Mucosa of descending colon (tissue), 3 donors: ENCODE measurements around the gene CEP250. TPM values are rescaled to one million over a fixed set of nuclear protein-coding genes. Genes with fewer than 3 reads are reported as not detected.

Experiments
- ATAC-seq: fragments of 200-7000 bp; cut with Tn5 transposase; one replicate; pipeline ENCODE4 v1.9.1; 2020; ENCODE audit warnings: mild to moderate bottlenecking, moderate library complexity
- DNase-seq, 3 donors: peaks; one replicate each; pipeline ENCODE4 v3.0.0-alpha.2; 2020
- H3K36me3 ChIP-seq: fragments of 200-600 bp; one replicate; pipeline ENCODE4 v1.8.0; 2021; ENCODE audit warnings: low read depth, mild to moderate bottlenecking
- H3K4me1 ChIP-seq: fragments of 200-600 bp; one replicate; pipeline ENCODE4 v1.8.0; 2021; ENCODE audit warnings: low read depth, mild to moderate bottlenecking
- H3K4me3 ChIP-seq: fragments of 200-600 bp; one replicate; pipeline ENCODE4 v1.8.0; 2021; ENCODE audit warnings: mild to moderate bottlenecking
- H3K9me3 ChIP-seq: fragments of 200-600 bp; one replicate; pipeline ENCODE4 v1.8.0; 2021; ENCODE audit warnings: mild to moderate bottlenecking
- intact Hi-C, 2 donors: fragments of 100-400 bp; cut with DNase I in 1 of 2; cut with micrococcal nuclease in 1 of 2; formaldehyde crosslinking; loops; one replicate each; pipeline versions ENCODE4 v1.11.0 to v1.11.1; 2022; cut with DNase I, micrococcal nuclease
- total RNA-seq, 3 donors: library from RNA; stranded (reverse); fragmentation: NEBNext Ultra II Directional in 2 of 3; extraction: Animal tissue kit (Norgen Biotek cat#: 25700) in 2 of 3; gene quantifications; one replicate each; pipeline versions ENCODE4 v1.2.1 to v1.2.4, GENCODE V29; 2021 to 2023
- TF ChIP-seq, protein P1 (sequence below): fragments of 200-600 bp; IDR thresholded peaks from one replicate; pipeline ENCODE4 v1.8.0; 2022; ENCODE audit warnings: antibody characterized with exemption, mild to moderate bottlenecking
- donor health status: DM: no; HTN: no; CAD: no; lungs with moderate emphysema.
- donor health status: DM: no; HTN: no; CAD: no.
- donor health status: DM: no; HTN: yes; CAD: no.

The CEP250 gene
- total RNA-seq, 3 donors from 2014 or later = 18.1 to 37.8 (median 27.3) TPM

DNA sequence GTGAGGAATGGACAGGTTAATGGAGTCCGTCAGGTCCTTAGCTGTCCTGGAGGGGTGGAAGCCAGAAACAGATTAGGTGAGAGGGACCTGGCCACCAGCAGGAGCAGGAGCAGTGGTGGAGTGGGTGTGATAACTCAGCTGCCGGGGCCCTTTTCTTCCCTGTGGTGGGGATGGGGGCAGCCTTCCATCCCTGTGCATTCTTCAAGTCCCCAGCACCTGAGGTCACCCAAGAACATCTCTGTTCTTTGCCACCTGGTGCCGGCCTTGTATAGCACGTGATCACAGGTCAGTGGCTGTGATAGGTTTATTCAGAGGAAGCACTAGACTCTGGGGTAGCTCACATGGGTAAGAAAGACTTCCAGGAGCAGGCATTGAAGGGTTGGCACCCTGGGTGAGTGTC is 103.1 kb downstream of the CEP250 start:
- intact Hi-C loops = no loop called here
- DNase-seq (no peak), ATAC-seq (no peak)
- TF ChIP-seq, protein P1, sequence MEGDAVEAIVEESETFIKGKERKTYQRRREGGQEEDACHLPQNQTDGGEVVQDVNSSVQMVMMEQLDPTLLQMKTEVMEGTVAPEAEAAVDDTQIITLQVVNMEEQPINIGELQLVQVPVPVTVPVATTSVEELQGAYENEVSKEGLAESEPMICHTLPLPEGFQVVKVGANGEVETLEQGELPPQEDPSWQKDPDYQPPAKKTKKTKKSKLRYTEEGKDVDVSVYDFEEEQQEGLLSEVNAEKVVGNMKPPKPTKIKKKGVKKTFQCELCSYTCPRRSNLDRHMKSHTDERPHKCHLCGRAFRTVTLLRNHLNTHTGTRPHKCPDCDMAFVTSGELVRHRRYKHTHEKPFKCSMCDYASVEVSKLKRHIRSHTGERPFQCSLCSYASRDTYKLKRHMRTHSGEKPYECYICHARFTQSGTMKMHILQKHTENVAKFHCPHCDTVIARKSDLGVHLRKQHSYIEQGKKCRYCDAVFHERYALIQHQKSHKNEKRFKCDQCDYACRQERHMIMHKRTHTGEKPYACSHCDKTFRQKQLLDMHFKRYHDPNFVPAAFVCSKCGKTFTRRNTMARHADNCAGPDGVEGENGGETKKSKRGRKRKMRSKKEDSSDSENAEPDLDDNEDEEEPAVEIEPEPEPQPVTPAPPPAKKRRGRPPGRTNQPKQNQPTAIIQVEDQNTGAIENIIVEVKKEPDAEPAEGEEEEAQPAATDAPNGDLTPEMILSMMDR = no peak
- Histone ChIP-seq H3K36me3 (no peaks in the 10 kb centered on the region), H3K9me3 (no peaks in the 10 kb centered on the region), H3K4me3 (no peak overlapping the region), H3K4me1 (peaks cover 3% of the 10 kb centered on the region)

DNA sequence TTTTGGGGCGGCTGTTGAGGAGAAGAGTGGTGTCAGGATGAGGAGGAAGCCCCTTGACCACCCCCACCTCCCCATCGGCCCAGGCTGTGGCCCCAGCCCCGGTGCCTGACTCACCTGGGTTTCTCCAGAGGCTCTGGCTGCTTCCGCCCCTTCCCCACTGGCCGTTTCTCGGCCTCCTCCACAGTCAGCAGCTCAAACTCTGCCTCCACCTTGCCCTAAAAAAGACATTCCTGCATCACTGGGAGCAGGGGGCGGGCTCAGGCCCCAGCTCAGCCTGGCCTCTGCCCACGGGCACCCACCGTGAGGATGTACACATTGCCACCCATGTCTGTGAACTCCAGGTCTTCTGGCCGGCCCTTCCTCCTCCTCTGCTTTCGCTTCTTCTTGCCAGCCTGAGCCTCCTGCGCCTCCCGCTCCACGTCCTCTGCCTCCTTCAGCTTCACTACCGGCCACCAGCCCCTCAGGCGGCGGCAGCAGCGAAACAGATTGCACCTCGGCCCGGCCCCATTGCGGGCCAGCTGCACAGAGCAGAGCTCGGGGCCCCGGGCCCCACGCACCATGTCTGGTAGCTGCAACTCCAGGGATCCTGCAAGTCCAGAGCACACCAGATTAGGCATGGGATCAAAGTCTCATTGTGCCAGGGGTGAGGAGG is 103.8 kb downstream of the CEP250 start:
- H3K36me3 ChIP-seq = no peaks in the 10 kb centered on the region

DNA sequence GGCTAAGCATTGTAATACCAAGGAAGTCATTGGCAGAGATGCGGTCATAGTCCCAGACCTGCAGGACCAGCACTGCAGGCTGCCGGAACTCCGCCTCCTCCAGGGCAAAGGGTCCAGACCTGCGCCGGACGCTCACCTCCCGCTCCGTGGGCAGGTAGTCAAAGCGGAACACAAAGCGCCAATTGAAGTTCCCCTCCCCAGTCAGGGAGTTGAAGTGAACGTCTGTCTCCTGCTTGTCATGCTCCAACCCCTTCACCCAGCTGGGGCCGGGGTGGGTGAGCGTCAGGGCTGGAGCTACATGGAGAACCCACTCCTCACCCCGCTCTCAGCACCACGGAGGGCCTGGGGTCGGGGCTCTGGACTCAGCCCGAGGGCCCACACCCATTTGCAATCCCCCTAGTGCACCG is 104.7 kb downstream of the CEP250 start:
- TF ChIP-seq, protein P1 = no peak
- Histone ChIP-seq H3K36me3 (no peaks in the 10 kb centered on the region), H3K4me3 (no peak overlapping the region), H3K9me3 (no peaks in the 10 kb centered on the region), H3K4me1 (peaks cover 3% of the 10 kb centered on the region)
- intact Hi-C loops = no loop called here
- DNase-seq (peak in 2 of 3 donors; percentile 68 to 78), ATAC-seq (peak; percentile 70)

More for the DNA sequence above, 103.8 kb downstream of the CEP250 start:
- ATAC-seq (no peak), DNase-seq (no peak)
- Histone ChIP-seq H3K4me1 (peaks cover 3% of the 10 kb centered on the region), H3K4me3 (no peak overlapping the region), H3K9me3 (no peaks in the 10 kb centered on the region)
- TF ChIP-seq, protein P1 = no peak
- intact Hi-C loops = no loop called here

DNA sequence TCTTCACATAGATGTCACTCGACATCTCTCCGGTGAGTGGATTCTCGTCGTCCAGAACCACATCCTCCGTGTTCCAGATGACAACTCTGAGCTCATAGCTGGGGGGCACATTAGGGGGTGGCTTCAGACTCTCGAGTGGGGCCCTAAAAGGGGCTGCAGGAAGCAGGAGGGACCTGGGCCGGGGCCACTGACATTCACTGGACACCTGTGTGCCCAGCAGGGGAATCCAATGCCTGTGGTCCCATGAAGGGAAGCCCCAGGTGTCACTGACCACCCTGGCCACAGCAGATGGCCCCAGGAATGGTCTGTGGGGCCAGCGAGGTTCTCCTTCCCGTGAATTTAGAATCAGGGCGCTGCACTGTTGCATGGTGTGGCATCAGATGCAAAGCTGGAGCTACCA is 105.1 kb downstream of the CEP250 start:
- DNase-seq = no peak
- ATAC-seq = no peak
- intact Hi-C loops = no loop called here
- H3K9me3 ChIP-seq = no peaks in the 10 kb centered on the region
- H3K4me1 ChIP-seq = peaks cover 3% of the 10 kb centered on the region
- H3K4me3 ChIP-seq = no peak overlapping the region
- TF ChIP-seq, protein P1 = no peak
- no peaks in the 10 kb centered on the region for H3K36me3 ChIP-seq

DNA sequence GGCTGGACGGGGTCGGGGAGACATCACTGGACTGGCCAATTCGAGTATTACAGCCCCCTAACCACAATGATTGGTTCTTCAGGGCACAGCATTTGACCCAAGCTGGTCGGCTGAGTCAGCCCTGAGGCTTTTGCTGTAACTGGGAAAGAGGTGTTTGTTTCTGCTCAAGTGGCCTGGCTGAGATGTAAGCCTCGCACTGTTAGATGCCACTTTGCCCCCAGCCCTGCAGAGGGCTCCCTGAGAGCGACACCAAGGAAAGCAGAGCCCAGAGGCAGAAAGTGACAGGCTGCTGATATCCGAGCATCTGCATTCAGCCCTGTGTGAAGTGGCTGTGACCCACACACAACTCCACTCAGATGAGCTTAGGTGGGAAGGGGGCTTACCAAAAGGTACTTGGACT is 105.9 kb downstream of the CEP250 start:
- peak; percentile 70 for ATAC-seq
- H3K36me3 ChIP-seq = no peaks in the 10 kb centered on the region
- H3K4me1 ChIP-seq = peaks cover 3% of the 10 kb centered on the region
- peak in 2 of 3 donors; percentile 46 to 58 for DNase-seq
- H3K9me3 ChIP-seq = no peaks in the 10 kb centered on the region
- TF ChIP-seq, protein P1 = no peak
- no peak overlapping the region for H3K4me3 ChIP-seq
- intact Hi-C loops = no loop called here
